T-helper 17 cell (primary cell): ENCODE measurements around the gene GNE. TPM values are rescaled to one million over a fixed set of nuclear protein-coding genes. Genes with fewer than 3 reads are reported as not detected.
"Not testable (repeated sequence)": the region's sequence is repeated elsewhere in the genome, so short reads cannot be mapped to it uniquely, and the experiment has no call there.

Source experiments
- ATAC-seq: fragments of 150-1000 bp; cut with Tn5 transposase; 2 replicates; pipeline ENCODE4 v1.10.0; 2021; ENCODE audit warnings: mild to moderate bottlenecking, moderate library complexity
- DNase-seq, 3 donors: peaks; one replicate each; pipeline versions ENCODE4 v3.0.0 to v3.0.0-alpha.2; 2020 to 2021
- H3K9me3 ChIP-seq: one replicate; pipeline ENCODE4 v1.7.0; 2013; ENCODE audit warnings: low read length, mild to moderate bottlenecking; ENCODE audit not compliant: control insufficient read depth, poor library complexity, severe bottlenecking
- H3K27ac Mint-ChIP-seq: one replicate; pipeline ENCODE4 v1.8.0; 2022; ENCODE audit warnings: mild to moderate bottlenecking, moderate library complexity, mixed read lengths
- H3K27me3 Mint-ChIP-seq: one replicate; pipeline ENCODE4 v1.8.0; 2022; ENCODE audit warnings: mixed read lengths
- H3K36me3 Mint-ChIP-seq: one replicate; pipeline ENCODE4 v1.8.0; 2022; ENCODE audit warnings: low read depth, mixed read lengths
- H3K4me1 Mint-ChIP-seq: one replicate; pipeline ENCODE4 v1.8.0; 2022; ENCODE audit warnings: mild to moderate bottlenecking, mixed read lengths
- H3K4me3 Mint-ChIP-seq: one replicate; pipeline ENCODE4 v1.8.0; 2022; ENCODE audit warnings: mild to moderate bottlenecking, moderate library complexity, mixed read lengths
- total RNA-seq, 4 donors: library from RNA in 2 of 4; stranded (reverse) in 2 of 4; gene quantifications; one replicate each; pipeline ENCODE4 v1.2.3 and lab custom pipeline; 2022 to 2026

The GNE gene
- total RNA-seq, 2 donors from 2014 or later, result 13.3 to 15.4 TPM

DNA sequence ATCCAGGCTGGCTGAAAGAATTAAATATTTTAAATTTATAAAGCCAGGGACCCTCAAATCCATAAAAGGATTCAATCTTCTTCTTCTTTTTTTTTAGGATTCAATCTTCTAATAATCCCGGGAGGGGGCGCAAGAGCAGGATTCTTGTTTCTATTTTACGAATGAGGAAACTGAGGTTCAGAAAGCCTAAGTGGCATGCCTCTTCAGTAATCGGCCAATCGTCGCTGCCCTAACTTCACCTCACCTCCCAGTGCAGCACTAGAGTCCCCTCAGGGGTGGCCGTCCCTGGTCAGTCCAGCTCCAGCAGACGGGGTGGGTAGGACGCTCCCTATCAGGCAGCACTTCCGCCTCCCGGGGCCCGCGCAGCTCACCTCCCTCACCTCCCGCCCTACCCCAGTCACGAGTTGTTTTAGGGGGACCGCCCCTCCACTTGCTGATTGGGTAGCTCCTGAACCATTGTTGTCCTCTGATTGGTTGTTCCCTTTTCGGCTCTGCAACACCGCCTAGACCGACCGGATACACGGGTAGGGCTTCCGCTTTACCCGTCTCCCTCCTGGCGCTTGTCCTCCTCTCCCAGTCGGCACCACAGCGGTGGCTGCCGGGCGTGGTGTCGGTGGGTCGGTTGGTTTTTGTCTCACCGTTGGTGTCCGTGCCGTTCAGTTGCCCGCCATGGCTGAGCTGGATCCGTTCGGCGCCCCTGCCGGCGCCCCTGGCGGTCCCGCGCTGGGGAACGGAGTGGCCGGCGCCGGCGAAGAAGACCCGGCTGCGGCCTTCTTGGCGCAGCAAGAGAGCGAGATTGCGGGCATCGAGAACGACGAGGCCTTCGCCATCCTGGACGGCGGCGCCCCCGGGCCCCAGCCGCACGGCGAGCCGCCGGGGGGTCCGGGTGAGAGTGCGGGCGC lies 67.6 kb downstream of the GNE start, which contains the start of gene CLTA:
Gene CLTA, plus strand, starts transcription at position 534 of the 902 bp plus-strand sequence. Its CDS starts 136 bp downstream, at position 670.
- peak within 1 kb of the TSS; percentile 87 for H3K27ac Mint-ChIP-seq
- H3K36me3 Mint-ChIP-seq, result peaks cover 12% of the 10 kb centered on the region
- H3K9me3 ChIP-seq, result no peaks in the 10 kb centered on the region
- ATAC-seq (peak; percentile 98), DNase-seq (peak; percentile 83 to 91 (median 85))
- no peaks in the 10 kb centered on the region for H3K27me3 Mint-ChIP-seq
- peak within 1 kb of the TSS; percentile 98 for H3K4me3 Mint-ChIP-seq
- H3K4me1 Mint-ChIP-seq, result peaks cover 46% of the 10 kb centered on the region

- peak overlapping the region; percentile 55 for H3K4me3 Mint-ChIP-seq
- peaks cover 9% of the 10 kb centered on the region for H3K36me3 Mint-ChIP-seq
- H3K4me1 Mint-ChIP-seq, result peaks cover 43% of the 10 kb centered on the region
- no peaks in the 10 kb centered on the region for H3K27me3 Mint-ChIP-seq
- no peaks in the 10 kb centered on the region for H3K9me3 ChIP-seq
- peak overlapping the region; percentile 87 for H3K27ac Mint-ChIP-seq
- DNase-seq (no peak), ATAC-seq (no peak)
Observed at GRCh38 chr9:36189976-36190375, 68.3 kb downstream of the GNE start.

DNA sequence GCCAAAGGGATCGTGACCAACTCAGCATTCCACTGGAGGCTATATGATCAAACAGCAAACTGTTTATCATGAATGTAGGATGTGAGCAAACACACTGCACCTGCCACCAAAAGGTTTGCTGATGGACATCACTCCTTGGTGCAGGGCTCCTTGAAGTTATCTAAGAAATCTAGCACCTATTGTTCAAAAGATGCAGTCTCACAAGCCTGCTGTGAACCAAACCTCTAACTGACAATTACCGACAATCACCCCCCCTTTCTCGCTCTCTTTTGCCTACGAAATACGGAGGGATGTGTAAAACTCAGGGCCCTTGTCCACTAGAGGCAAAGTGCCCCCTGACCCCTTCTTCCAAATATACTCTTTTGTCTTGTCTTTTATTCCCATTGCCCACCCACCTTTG lies 70.0 kb downstream of the GNE start:
- ATAC-seq, result no peak
- no peaks in the 10 kb centered on the region for H3K27me3 Mint-ChIP-seq
- DNase-seq, result no peak
- H3K4me3 Mint-ChIP-seq, result no peak overlapping the region
- H3K36me3 Mint-ChIP-seq, result peaks cover 5% of the 10 kb centered on the region
- H3K4me1 Mint-ChIP-seq, result peaks cover 27% of the 10 kb centered on the region
- no peak overlapping the region for H3K27ac Mint-ChIP-seq
- no peaks in the 10 kb centered on the region for H3K9me3 ChIP-seq

DNA sequence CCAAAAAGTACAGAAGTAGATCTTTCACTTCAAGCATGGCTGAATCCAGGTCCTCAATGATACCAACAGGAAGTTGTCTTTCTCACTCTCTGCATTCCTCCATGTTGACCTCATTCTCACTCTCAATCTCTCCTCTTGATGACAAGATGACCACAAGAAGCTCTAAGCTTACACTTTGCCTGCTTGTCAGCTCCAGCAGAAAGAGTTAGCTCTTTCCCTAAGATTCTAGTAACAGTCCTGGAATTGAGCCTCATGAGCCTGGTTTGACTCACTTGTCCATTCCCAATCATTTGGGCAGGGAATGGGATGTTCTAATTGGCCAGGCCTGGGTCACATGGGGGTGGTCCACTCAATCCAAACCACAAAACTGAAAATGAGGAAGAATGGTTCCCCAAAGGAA lies 70.8 kb downstream of the GNE start:
- no peak for ATAC-seq
- no peak for DNase-seq
- no peak overlapping the region for H3K27ac Mint-ChIP-seq
- peaks cover 20% of the 10 kb centered on the region for H3K4me1 Mint-ChIP-seq
- H3K27me3 Mint-ChIP-seq, result no peaks in the 10 kb centered on the region
- H3K36me3 Mint-ChIP-seq, result peaks cover 5% of the 10 kb centered on the region
- H3K9me3 ChIP-seq, result no peaks in the 10 kb centered on the region
- no peak overlapping the region for H3K4me3 Mint-ChIP-seq

- not testable (repeated sequence) for H3K9me3 ChIP-seq, H3K27ac Mint-ChIP-seq, ATAC-seq, H3K4me1 Mint-ChIP-seq, DNase-seq, H3K27me3 Mint-ChIP-seq, H3K4me3 Mint-ChIP-seq, H3K36me3 Mint-ChIP-seq
Observed at GRCh38 chr9:36180243-36180642, 78.0 kb downstream of the GNE start.

- no peak for ATAC-seq
- Mint-ChIP-seq H3K27me3 (no peaks in the 10 kb centered on the region), H3K4me3 (no peak overlapping the region), H3K27ac (no peak overlapping the region), H3K4me1 (peaks cover 5% of the 10 kb centered on the region), H3K36me3 (peaks cover 4% of the 10 kb centered on the region)
- no peak for DNase-seq
- no peaks in the 10 kb centered on the region for H3K9me3 ChIP-seq
Observed at GRCh38 chr9:36177571-36177970, 80.7 kb downstream of the GNE start.

DNA sequence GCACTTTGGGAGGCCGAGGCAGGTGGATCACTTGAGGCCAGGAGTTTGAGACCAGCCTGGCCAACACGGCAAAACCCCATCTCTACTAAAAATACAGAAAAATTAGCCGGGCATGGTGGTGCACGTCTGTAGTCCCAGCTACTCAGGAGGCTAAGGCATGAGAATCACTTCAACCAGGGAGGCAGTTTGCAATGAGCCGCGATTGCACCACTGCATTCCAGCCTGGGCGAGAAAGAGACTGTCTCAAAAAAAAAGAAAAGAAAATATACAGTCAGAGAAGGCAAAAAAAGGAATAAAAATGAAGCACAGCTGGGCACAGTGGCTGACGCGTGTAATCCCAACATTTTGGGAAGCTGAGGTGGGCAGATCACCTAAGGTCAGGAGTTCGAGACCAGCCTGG lies 81.8 kb downstream of the GNE start:
- not testable (repeated sequence) for H3K27me3 Mint-ChIP-seq, DNase-seq, H3K4me1 Mint-ChIP-seq, H3K27ac Mint-ChIP-seq, ATAC-seq, H3K9me3 ChIP-seq, H3K4me3 Mint-ChIP-seq, H3K36me3 Mint-ChIP-seq

DNA sequence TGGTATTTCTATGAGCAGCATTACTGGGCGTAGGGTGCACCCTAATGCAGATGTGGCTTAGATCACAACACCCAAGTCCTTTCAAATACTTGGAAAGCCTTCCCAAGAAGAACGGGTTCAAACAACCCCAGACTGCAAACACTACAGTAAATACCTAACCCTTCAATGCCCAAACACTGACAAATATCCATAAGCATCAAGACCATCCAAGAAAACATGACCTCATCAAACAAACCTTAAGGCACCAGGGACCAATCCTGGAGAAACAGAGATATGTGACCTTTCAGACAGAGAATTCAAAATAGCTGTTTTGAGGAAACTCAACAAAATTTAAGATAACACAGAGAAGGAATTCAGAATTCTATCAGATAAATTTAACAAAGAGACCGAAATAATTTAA lies 83.0 kb downstream of the GNE start:
- DNase-seq, ATAC-seq, H3K4me3 Mint-ChIP-seq, H3K27me3 Mint-ChIP-seq, H3K36me3 Mint-ChIP-seq, H3K27ac Mint-ChIP-seq, H3K4me1 Mint-ChIP-seq, H3K9me3 ChIP-seq: not testable (repeated sequence)

GRCh38 chr9:36174731-36175130 lies 83.5 kb downstream of the GNE start:
- ATAC-seq (no peak), DNase-seq (no peak)
- Mint-ChIP-seq H3K36me3 (peaks cover 4% of the 10 kb centered on the region), H3K27me3 (peaks cover 9% of the 10 kb centered on the region), H3K4me3 (no peak overlapping the region), H3K27ac (no peak overlapping the region), H3K4me1 (peaks cover 3% of the 10 kb centered on the region)
- H3K9me3 ChIP-seq, result no peaks in the 10 kb centered on the region

- DNase-seq, result no peak
- no peak overlapping the region for H3K27ac Mint-ChIP-seq
- H3K27me3 Mint-ChIP-seq, result peaks cover 10% of the 10 kb centered on the region
- H3K36me3 Mint-ChIP-seq, result peaks cover 2% of the 10 kb centered on the region
- H3K4me1 Mint-ChIP-seq, result peaks cover 3% of the 10 kb centered on the region
- no peak for ATAC-seq
- H3K4me3 Mint-ChIP-seq, result no peak overlapping the region
- no peaks in the 10 kb centered on the region for H3K9me3 ChIP-seq
Observed at GRCh38 chr9:36174271-36174670, 84.0 kb downstream of the GNE start.

DNA sequence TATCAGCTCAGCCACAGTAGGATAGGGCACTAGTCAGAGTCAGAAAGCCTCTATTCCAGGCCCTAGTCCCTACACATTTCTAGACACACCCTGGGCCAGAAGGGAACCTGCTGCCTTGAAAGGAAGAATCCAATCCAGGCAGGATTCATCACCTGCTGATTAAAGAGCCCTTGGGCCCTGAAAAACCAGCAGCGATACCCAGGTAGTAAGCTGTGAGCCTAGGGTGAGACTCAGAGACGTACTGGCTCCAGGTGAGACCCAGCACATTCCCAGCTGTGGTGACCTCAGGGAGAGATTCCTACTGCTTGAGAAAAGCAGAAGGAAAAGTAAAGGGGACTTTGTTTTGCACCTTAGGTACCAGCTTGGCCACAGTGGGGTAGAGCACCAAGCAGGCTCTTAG lies 84.4 kb downstream of the GNE start:
- ATAC-seq, result no peak
- Mint-ChIP-seq H3K4me1 (peaks cover 3% of the 10 kb centered on the region), H3K36me3 (peaks cover 2% of the 10 kb centered on the region), H3K27ac (no peak overlapping the region), H3K4me3 (no peak overlapping the region), H3K27me3 (peaks cover 10% of the 10 kb centered on the region)
- no peak for DNase-seq
- H3K9me3 ChIP-seq, result no peaks in the 10 kb centered on the region

DNA sequence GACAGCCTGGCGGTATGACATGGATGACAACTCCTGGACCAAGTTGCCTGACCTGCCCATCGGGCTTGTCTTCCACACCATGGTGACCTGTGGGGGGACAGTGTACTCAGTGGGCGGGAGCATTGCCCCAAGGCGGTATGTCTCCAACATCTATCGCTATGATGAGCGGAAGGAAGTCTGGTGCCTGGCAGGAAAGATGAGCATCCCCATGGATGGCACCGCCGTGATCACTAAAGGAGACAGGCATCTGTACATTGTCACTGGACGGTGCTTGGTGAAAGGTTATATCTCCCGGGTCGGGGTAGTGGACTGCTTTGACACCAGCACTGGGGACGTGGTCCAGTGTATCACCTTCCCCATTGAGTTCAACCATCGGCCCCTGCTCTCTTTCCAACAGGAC lies 87.7 kb downstream of the GNE start:
- ATAC-seq, result no peak
- H3K27ac Mint-ChIP-seq, result no peak overlapping the region
- no peaks in the 10 kb centered on the region for H3K9me3 ChIP-seq
- DNase-seq, result no peak
- H3K4me3 Mint-ChIP-seq, result no peak overlapping the region
- H3K27me3 Mint-ChIP-seq, result peaks cover 10% of the 10 kb centered on the region
- peaks cover 8% of the 10 kb centered on the region for H3K4me1 Mint-ChIP-seq
- H3K36me3 Mint-ChIP-seq, result no peaks in the 10 kb centered on the region

DNA sequence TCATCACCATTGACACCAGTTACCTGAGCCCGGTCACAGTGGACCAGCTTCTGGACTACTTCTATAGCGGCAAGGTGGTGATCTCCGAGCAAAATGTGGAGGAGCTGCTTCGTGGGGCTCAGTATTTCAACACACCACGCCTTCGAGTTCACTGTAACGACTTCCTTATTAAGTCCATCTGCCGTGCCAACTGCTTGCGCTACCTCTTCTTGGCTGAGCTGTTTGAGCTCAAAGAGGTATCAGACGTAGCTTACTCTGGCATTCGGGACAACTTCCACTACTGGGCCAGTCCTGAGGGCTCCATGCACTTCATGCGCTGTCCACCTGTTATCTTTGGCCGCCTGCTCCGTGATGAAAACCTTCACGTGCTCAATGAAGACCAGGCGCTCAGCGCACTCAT lies 88.5 kb downstream of the GNE start:
- Mint-ChIP-seq H3K27ac (no peak overlapping the region), H3K27me3 (peaks cover 10% of the 10 kb centered on the region), H3K36me3 (no peaks in the 10 kb centered on the region), H3K4me3 (no peak overlapping the region), H3K4me1 (peaks cover 8% of the 10 kb centered on the region)
- no peak for ATAC-seq
- no peaks in the 10 kb centered on the region for H3K9me3 ChIP-seq
- DNase-seq, result no peak

- no peaks in the 10 kb centered on the region for H3K36me3 Mint-ChIP-seq
- H3K4me3 Mint-ChIP-seq, result no peak within 1 kb of the TSS
- H3K9me3 ChIP-seq, result no peaks in the 10 kb centered on the region
- DNase-seq (no peak), ATAC-seq (no peak)
- peaks cover 8% of the 10 kb centered on the region for H3K4me1 Mint-ChIP-seq
- no peak within 1 kb of the TSS for H3K27ac Mint-ChIP-seq
- peaks cover 10% of the 10 kb centered on the region for H3K27me3 Mint-ChIP-seq
Observed at GRCh38 chr9:36169166-36169565, 89.1 kb downstream of the GNE start, which contains the start of gene CCIN. Gene CCIN, plus strand, starts transcription at chr9:36169388. Its CDS starts 115 bp downstream, at chr9:36169503.
